Left ventricle myocardium inferior (tissue), 1 donor: ENCODE measurements around the gene LFNG. TPM values are rescaled to one million over a fixed set of nuclear protein-coding genes. Genes with fewer than 3 reads are reported as not detected.
A peak's percentile ranks its signal among the peaks of the same experiment; 100 is the strongest.

ENCODE experiments used
- DNase-seq: peaks from one replicate; pipeline ENCODE4 v3.0.0-alpha.2; 2020
- H3K27ac ChIP-seq: fragments of 200-600 bp; replicated peaks from 2 replicates; pipeline ENCODE4 v1.8.0; 2021
- H3K27me3 ChIP-seq: fragments of 200-600 bp; 2 replicates; pipeline ENCODE4 v1.8.0; 2021; ENCODE audit warnings: low read depth
- H3K36me3 ChIP-seq: fragments of 200-600 bp; 2 replicates; pipeline ENCODE4 v1.8.0; 2021
- H3K4me1 ChIP-seq: fragments of 200-600 bp; 2 replicates; pipeline ENCODE4 v1.8.0; 2021
- H3K4me3 ChIP-seq: fragments of 200-600 bp; 2 replicates; pipeline ENCODE4 v1.8.0; 2021; ENCODE audit warnings: mild to moderate bottlenecking, moderate library complexity
- H3K9me3 ChIP-seq: fragments of 200-600 bp; replicated peaks from 2 replicates; pipeline ENCODE4 v1.8.0; 2021
- intact Hi-C: fragments of 100-400 bp; cut with micrococcal nuclease; formaldehyde crosslinking; loops from one replicate; pipeline ENCODE4 v1.11.0; 2022
- total RNA-seq: library from RNA; stranded (reverse); fragmentation: NEBNext Ultra II Directional; extraction: Animal tissue kit (Norgen Biotek cat#: 25700); gene quantifications from one replicate; pipeline ENCODE4 v1.2.1, GENCODE V29; 2021
- TF ChIP-seq, protein P1 (sequence below): fragments of 200-600 bp; IDR thresholded peaks from 2 replicates; pipeline ENCODE4 v1.8.0; 2021; ENCODE audit warnings: antibody characterized with exemption, mild to moderate bottlenecking, borderline replicate concordance
- donor health status: DM: no; HTN: yes; CAD: no; lungs with severe emphysema.

LFNG gene
- total RNA-seq, 1 donor from 2014 or later = 5.2 TPM

DNA sequence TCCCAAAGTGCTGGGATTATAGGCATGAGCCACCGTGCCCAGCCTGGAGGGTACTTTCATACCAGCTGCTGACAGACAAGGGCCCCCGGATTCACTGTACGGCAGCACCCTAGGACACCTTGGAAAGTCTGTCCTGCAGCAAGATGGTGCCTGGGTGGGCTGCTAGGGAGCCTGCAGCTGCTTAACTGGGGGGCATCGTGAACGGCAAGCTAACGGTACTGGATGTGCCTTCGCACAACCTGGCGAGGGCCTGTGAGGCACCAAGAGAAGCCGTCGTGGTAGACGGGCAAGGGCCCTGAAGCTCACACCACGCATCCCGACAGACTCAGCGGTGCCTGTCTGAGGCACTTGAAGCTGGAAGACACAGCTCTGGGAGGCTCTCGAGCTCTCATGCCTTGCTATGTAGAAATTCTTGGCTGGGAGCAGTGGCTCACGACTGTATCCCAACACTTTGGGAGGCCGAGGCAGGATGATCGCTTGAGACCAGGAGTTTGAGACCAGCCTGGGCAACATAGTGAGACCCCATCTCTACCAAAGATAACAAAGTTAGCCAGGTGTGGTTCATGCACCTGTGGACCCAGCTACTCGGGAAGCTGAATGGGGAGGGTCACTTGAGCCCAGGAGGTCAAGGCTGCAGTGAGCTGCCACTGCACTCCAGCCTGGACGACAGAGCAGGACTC lies 26.3 kb downstream of the LFNG start:
- no peaks in the 10 kb centered on the region for H3K9me3 ChIP-seq
- TF ChIP-seq, protein P1, sequence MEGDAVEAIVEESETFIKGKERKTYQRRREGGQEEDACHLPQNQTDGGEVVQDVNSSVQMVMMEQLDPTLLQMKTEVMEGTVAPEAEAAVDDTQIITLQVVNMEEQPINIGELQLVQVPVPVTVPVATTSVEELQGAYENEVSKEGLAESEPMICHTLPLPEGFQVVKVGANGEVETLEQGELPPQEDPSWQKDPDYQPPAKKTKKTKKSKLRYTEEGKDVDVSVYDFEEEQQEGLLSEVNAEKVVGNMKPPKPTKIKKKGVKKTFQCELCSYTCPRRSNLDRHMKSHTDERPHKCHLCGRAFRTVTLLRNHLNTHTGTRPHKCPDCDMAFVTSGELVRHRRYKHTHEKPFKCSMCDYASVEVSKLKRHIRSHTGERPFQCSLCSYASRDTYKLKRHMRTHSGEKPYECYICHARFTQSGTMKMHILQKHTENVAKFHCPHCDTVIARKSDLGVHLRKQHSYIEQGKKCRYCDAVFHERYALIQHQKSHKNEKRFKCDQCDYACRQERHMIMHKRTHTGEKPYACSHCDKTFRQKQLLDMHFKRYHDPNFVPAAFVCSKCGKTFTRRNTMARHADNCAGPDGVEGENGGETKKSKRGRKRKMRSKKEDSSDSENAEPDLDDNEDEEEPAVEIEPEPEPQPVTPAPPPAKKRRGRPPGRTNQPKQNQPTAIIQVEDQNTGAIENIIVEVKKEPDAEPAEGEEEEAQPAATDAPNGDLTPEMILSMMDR = no peak
- DNase-seq = no peak
- no peaks in the 10 kb centered on the region for H3K27me3 ChIP-seq
- H3K4me3 ChIP-seq = no peak overlapping the region
- intact Hi-C loops = no loop called here
- peaks cover 86% of the 10 kb centered on the region for H3K36me3 ChIP-seq
- H3K27ac ChIP-seq = no peak overlapping the region
- H3K4me1 ChIP-seq = no peaks in the 10 kb centered on the region

DNA sequence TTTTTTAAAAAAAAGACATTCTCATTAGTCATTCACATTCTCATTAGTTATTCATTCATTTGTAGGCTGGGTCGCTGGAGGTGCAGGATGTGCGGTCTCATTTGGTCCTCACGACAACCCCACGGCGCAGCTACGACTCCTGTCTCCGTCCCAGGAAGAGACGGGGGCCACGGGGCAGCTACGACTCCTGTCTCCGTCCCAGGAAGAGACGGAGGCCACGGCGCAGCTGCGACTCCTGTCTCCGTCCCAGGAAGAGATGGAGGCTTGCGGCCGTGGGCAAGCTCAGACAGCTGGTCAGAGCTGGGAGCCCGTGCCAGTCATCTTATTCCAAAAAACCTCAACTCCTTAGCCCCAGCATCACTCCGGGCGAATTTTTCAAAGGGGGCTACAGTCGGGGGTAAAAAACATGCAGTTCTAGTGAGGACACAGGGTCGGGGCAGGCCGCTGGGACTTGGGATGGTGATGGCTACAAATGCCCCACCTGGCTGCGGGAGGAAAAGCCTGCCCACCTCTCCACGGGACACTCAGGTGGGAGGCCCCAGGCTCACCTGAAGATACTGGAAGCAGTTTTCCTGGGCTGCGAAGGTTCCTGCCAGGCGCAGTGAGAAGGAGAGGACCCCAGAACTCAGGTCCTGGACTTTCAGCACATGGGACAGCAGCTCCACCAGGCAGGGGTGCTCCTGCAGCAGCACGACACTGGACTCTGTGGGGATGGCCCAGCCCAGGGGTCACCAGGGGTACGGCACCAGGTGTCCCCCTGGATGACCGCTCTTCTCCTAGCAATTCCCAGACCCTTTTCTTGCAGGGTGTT lies 27.4 kb downstream of the LFNG start:
- DNase-seq = no peak
- H3K27me3 ChIP-seq = no peaks in the 10 kb centered on the region
- no peak overlapping the region for H3K4me3 ChIP-seq
- no peaks in the 10 kb centered on the region for H3K4me1 ChIP-seq
- H3K9me3 ChIP-seq = no peaks in the 10 kb centered on the region
- intact Hi-C loops = no loop called here
- peaks cover 77% of the 10 kb centered on the region for H3K36me3 ChIP-seq
- no peak overlapping the region for H3K27ac ChIP-seq
- TF ChIP-seq, protein P1 = no peak

DNA sequence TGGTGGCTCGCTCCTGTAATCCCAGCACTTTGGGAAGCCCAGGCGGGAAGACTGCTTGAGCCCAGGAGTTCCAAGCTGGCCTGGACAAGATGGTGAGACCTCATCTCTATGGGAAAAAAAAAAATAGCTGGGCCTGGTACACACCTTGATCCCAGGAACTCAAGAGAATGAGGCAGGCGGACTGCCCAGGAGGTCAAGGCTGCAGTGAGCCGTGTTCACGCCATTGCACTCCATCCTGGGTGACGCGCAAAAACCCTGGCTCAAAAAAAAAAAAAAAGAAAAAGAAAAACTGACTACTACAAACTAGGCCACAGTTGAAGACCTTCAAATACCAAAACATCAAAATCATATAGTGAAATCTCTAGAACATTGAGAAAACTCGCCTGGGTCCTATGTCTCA lies 31.8 kb downstream of the LFNG start:
- H3K4me1 ChIP-seq = peaks cover 33% of the 10 kb centered on the region
- H3K27ac ChIP-seq = no peak overlapping the region
- no peaks in the 10 kb centered on the region for H3K27me3 ChIP-seq
- TF ChIP-seq, protein P1 = no peak
- no peak overlapping the region for H3K4me3 ChIP-seq
- no peak for DNase-seq
- no peaks in the 10 kb centered on the region for H3K9me3 ChIP-seq
- intact Hi-C loops = no loop called here
- H3K36me3 ChIP-seq = peaks cover 35% of the 10 kb centered on the region

DNA sequence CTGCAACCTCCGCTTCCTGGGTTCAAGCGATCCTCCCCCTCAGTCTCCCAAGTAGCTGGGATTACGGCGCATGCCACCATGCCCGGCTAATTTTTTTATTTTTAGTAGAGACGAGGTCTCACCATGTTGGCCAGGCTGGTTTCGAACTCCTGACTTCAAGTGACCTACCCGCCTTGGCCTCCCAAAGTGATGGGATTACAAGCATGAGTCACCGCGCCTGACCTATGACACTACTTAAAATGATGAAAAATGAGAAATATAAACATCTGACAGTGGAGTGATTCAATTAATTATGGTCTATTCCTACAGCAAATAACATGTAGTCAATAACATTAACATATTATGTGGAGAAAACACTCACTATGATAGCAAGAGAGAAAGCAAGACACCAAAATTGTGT lies 33.5 kb downstream of the LFNG start:
- Histone ChIP-seq H3K36me3 (peaks cover 18% of the 10 kb centered on the region), H3K4me1 (peaks cover 39% of the 10 kb centered on the region), H3K9me3 (no peaks in the 10 kb centered on the region), H3K27ac (no peak overlapping the region), H3K27me3 (no peaks in the 10 kb centered on the region), H3K4me3 (no peak overlapping the region)
- intact Hi-C loops = no loop called here
- DNase-seq = no peak
- TF ChIP-seq, protein P1 = no peak

DNA sequence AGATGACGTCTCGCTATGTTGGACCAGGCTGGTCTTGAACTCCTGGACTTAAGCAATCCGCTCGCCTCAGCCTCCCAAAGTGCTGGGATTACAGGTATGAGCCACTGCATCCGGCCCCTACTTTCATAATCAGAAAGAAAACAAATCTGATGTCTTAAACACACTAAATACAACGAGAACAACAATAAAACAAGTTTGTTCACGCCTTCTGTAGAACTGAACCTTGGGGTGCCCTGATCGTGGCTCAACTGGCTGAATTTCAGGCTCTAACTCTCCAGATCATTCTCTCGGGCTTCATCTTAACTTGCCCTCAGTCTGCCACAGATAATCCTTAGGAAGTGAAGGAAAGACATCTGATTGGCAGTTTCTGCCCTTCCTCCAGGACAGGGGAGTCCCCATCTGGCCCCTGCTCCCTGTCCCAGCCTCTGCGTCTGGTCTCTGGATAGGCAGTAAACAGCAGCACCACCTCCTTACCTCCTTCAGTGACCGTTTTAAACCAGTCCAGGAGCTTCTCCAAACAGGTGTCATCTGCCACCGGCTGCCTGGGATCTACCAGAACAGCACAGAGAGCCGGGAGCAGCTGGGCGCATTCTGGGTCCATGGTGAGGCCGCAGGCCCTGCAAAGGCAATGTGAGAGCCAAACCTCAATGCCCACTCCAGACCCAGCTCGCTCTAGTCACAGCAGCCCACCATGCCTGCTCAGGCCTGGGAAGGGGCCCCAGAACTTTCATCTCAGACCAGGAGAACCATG lies 34.4 kb downstream of the LFNG start:
- H3K9me3 ChIP-seq = no peaks in the 10 kb centered on the region
- H3K36me3 ChIP-seq = peaks cover 9% of the 10 kb centered on the region
- intact Hi-C loops = no loop called here
- peak overlapping the region; percentile 95 for H3K4me3 ChIP-seq
- H3K4me1 ChIP-seq = peaks cover 46% of the 10 kb centered on the region
- DNase-seq = no peak
- TF ChIP-seq, protein P1 = no peak
- no peaks in the 10 kb centered on the region for H3K27me3 ChIP-seq
- no peak overlapping the region for H3K27ac ChIP-seq
